ENCODE measurements around the gene PLEKHJ1. TPM values are rescaled to one million over a fixed set of nuclear protein-coding genes. Genes with fewer than 3 reads are reported as not detected.
A peak's percentile ranks its signal among the peaks of the same experiment; 100 is the strongest.

PLEKHJ1 gene
- total RNA-seq, 4 donors from 2014 or later = 36.1 to 78.0 (median 62.9) TPM

DNA sequence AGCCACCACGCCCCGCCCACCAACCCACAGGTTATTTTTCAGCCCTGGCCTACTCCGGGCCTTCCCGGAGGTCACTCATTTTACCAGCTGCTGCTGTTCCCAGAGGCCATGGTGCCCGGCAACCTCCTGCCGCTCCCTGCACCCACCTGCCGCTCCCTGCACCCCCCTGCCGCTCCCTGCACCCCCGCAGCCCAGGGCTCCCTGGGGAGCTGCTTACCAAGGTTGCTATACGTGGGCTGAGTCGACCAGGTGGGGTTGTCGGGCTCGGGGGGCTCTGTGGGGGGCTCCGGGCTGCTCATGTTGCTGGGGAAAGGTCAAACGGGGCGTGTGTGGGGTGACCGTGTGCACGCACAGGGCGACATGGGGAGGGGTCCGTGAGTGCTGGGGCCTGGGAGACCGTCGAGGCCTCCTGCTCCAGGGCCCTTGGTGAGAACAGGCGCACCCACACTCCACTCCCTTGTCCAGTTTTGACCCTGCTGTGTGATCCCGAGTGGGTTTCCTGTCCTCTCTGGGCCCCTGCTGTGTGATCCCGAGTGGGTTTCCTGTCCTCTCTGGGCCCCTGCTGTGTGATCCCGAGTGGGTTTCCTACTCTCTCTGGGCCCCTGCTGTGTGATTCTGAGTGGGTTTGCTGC is 44.6 kb upstream of the PLEKHJ1 start:
- Histone ChIP-seq H3K4me1 (peaks cover 26% of the 10 kb centered on the region), H3K9me3 (no peaks in the 10 kb centered on the region), H3K4me3 (no peak overlapping the region), H3K27me3 (no peaks in the 10 kb centered on the region), H3K36me3 (peaks cover 7% of the 10 kb centered on the region), H3K27ac (no peak overlapping the region)
- TF ChIP-seq POLR2A (IDR thresholded peaks at IDR 0.05) (no peak), POLR2AphosphoS5 (IDR thresholded peaks at IDR 0.05) (no peak), EP300 (IDR thresholded peaks at IDR 0.05) (no peak)
- TF ChIP-seq, protein P1, sequence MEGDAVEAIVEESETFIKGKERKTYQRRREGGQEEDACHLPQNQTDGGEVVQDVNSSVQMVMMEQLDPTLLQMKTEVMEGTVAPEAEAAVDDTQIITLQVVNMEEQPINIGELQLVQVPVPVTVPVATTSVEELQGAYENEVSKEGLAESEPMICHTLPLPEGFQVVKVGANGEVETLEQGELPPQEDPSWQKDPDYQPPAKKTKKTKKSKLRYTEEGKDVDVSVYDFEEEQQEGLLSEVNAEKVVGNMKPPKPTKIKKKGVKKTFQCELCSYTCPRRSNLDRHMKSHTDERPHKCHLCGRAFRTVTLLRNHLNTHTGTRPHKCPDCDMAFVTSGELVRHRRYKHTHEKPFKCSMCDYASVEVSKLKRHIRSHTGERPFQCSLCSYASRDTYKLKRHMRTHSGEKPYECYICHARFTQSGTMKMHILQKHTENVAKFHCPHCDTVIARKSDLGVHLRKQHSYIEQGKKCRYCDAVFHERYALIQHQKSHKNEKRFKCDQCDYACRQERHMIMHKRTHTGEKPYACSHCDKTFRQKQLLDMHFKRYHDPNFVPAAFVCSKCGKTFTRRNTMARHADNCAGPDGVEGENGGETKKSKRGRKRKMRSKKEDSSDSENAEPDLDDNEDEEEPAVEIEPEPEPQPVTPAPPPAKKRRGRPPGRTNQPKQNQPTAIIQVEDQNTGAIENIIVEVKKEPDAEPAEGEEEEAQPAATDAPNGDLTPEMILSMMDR (IDR thresholded peaks at IDR 0.05) = no peak
- 84% methylated on average over 21 of the region's 26 CpGs for WGBS
- DNase-seq (ENCODE audit: low spot score in 2 of 2) = peak in 1 of 2 donors; percentile 62

DNA sequence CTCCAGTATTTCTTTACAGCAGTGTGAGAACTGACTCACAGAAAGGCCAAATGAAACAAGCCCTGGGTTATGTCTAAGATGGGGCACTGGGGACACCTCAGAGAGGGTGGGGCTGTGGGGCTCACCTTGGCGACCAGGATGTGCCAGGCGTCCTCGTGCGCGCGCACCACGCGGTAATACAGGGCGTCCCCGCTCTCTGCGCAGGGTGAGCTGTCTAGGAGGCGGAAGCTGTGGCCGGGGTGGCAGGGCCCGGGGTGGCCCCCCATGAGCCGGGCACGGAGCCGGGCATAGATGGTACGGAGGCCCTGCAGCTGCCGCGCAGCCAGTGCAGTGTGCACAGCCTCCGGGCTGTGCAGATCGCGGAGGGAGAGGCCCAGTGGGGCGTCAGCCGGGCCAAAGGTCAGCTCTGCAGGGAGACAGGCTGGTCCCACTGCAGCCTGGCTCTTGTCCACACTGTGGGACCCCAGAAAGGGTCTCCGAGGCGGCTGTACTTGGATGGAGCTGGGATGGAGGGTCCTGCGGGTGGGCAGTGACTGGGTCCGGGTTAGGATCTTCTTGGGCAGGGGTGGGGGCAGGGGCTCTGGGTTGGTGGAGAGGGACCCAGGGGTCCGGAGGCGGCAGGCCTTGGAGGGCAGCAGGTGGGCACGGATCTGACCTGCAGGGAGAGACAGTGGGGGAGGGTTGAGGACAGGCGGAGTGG is 42.5 kb upstream of the PLEKHJ1 start:
- peaks cover 7% of the 10 kb centered on the region for H3K36me3 ChIP-seq
- H3K27ac ChIP-seq = no peak overlapping the region
- WGBS = 91% methylated on average over 33 of the region's 33 CpGs
- no peak overlapping the region for H3K4me3 ChIP-seq
- no peaks in the 10 kb centered on the region for H3K9me3 ChIP-seq
- no peaks in the 10 kb centered on the region for H3K27me3 ChIP-seq
- peak in 1 of 2 donors; percentile 58 for DNase-seq (ENCODE audit: low spot score in 2 of 2)
- peaks cover 46% of the 10 kb centered on the region for H3K4me1 ChIP-seq
- TF ChIP-seq, protein P1 (IDR thresholded peaks at IDR 0.05) = no peak
- TF ChIP-seq EP300 (IDR thresholded peaks at IDR 0.05) = no peak
- TF ChIP-seq POLR2A (IDR thresholded peaks at IDR 0.05) = no peak
- no peak for TF ChIP-seq POLR2AphosphoS5 (IDR thresholded peaks at IDR 0.05)

DNA sequence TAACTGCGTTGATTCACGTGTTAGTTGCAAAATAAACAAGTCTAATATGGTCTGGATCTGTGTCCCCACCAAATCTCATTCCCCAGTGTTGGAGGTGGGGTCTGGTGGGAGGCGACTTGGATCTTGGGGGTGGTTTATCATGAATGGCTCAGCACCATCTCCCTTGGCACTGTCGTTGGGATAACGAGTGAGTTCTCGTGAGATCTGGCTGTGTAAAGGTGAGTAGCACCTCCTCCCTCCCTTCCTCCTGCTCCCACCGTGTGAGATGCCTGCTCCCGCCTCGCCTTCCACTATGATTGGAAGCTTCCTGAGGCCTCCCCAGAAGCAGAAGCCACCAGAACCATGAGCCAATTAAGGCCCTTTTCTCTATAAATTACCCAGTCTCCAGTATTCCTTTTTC is 41.0 kb upstream of the PLEKHJ1 start:
- Histone ChIP-seq H3K27me3 (no peaks in the 10 kb centered on the region), H3K27ac (no peak overlapping the region), H3K9me3 (no peaks in the 10 kb centered on the region), H3K36me3 (peaks cover 15% of the 10 kb centered on the region), H3K4me3 (no peak overlapping the region), H3K4me1 (peaks cover 54% of the 10 kb centered on the region)
- no peak for DNase-seq (ENCODE audit: low spot score in 2 of 2)
- WGBS = 90% methylated on average over 9 of the region's 9 CpGs
- TF ChIP-seq POLR2A (IDR thresholded peaks at IDR 0.05) (no peak), EP300 (IDR thresholded peaks at IDR 0.05) (no peak), POLR2AphosphoS5 (IDR thresholded peaks at IDR 0.05) (no peak)
- TF ChIP-seq, protein P1 (IDR thresholded peaks at IDR 0.05) = no peak

DNA sequence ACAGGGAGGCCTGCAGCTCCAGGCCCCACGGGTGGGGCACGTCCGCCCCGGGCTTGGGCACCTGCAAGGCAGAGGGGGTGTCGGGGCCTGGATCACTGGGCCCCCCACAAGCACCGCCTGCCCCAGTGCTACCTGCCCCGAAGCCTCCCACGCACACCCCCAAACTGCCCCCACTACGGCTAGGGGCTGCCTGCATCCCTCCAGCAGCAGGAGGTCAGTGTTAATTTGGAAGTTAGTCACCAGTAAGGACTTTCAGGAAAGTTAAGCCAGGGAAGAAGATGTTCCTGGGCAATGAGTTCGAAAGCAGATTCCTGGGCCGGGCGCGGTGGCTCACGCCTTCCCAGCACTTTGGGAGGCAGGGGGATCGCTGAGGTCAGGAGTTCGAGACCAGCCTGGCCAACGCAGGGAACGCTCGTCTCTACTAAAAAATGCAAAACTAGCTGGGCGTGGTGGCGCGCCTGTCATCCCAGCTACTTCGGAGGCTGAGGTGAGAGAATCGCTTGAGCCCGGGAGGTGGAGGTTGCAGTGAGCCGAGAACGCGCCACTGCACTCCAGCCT is 40.4 kb upstream of the PLEKHJ1 start:
- H3K9me3 ChIP-seq = no peaks in the 10 kb centered on the region
- TF ChIP-seq POLR2A (IDR thresholded peaks at IDR 0.05) (no peak), POLR2AphosphoS5 (IDR thresholded peaks at IDR 0.05) (no peak), EP300 (IDR thresholded peaks at IDR 0.05) (no peak)
- TF ChIP-seq, protein P1 (IDR thresholded peaks at IDR 0.05) = no peak
- WGBS = 87% methylated on average over 19 of the region's 28 CpGs
- peaks cover 22% of the 10 kb centered on the region for H3K36me3 ChIP-seq
- H3K4me3 ChIP-seq = peak overlapping the region; percentile 17
- no peak for DNase-seq (ENCODE audit: low spot score in 2 of 2)
- H3K27ac ChIP-seq = no peak overlapping the region
- peaks cover 54% of the 10 kb centered on the region for H3K4me1 ChIP-seq
- no peaks in the 10 kb centered on the region for H3K27me3 ChIP-seq

All from suprapubic skin (tissue), 4 donors.